GM12878 (cell line): ENCODE data around the gene MFSD11. TPM values are rescaled to one million over a fixed set of nuclear protein-coding genes. Genes with fewer than 3 reads are reported as not detected.

Experiments used
- ATAC-seq: fragments of 200-7000 bp; cut with Tn5 transposase; 3 replicates; pipeline ENCODE4 v1.9.1; 2020; ENCODE audit warnings: mild to moderate bottlenecking, moderate library complexity
- BruUV-seq: library from RNA; stranded (reverse); fragments of 400-500 nt; replicated peaks from 2 replicates; lab custom pipeline; 2021; lab: Mats Ljungman, UMichigan
- CTCF ChIA-PET: fragments of 300-600 bp; sonication (Branson Sonifier 250); formaldehyde crosslinking; extraction: SDS; loops from one replicate; lab custom pipeline; 2021; ENCODE audit warnings: inconsistent platforms; lab: Yijun Ruan, JAX
- POLR2A ChIA-PET: fragments of 350-600 bp; formaldehyde crosslinking; extraction: SDS; loops from one replicate; lab custom pipeline; 2021; ENCODE audit warnings: inconsistent platforms; lab: Charles Lee
- RAD21 ChIA-PET: fragments of 300-600 bp; sonication (Branson Sonifier 250); formaldehyde crosslinking; loops from one replicate; lab custom pipeline; 2023; ENCODE audit warnings: antibody characterized with exemption; ENCODE audit not compliant: unreplicated experiment; lab: Charles Lee
- SMC1A ChIA-PET: fragments of 300-600 bp; sonication (Branson Sonifier 250); formaldehyde crosslinking; loops from one replicate; lab custom pipeline; 2023; ENCODE audit not compliant: unreplicated experiment, uncharacterized antibody; lab: Charles Lee
- DNase-seq: peaks from one replicate; pipeline ENCODE4 v3.0.0-alpha.2; 2011; ENCODE audit warnings: low read depth, low spot score
- FAIRE-seq: peaks from 3 replicates; lab custom pipeline; 2011; peaks lifted over from hg19 to GRCh38; lab: Jason Lieb, UNC
- H2AFZ ChIP-seq: 2 replicates; pipeline ENCODE4 v1.6.0; 2011; ENCODE audit warnings: low read depth, low read length, control low read depth; ENCODE audit not compliant: control insufficient read depth
- H3K27ac ChIP-seq: 2 replicates; pipeline ENCODE4 v1.5.1; 2011; ENCODE audit warnings: control low read depth; ENCODE audit not compliant: control insufficient read depth, insufficient read depth
- H3K27me3 ChIP-seq, 2 experiments: replicated peaks in 1 of 2; 2 replicates each; pipeline versions ENCODE4 v1.6.0 to v1.6.1; 2011; ENCODE audit warnings: low read length in 1 of 2; ENCODE audit not compliant: control insufficient read depth in 2 of 2, insufficient read depth in 2 of 2
- H3K36me3 ChIP-seq, 2 experiments: 2 replicates each; pipeline ENCODE4 v1.5.1; 2011; ENCODE audit warnings: low read length in 1 of 2; ENCODE audit not compliant: control insufficient read depth in 2 of 2, insufficient read depth in 2 of 2
- H3K4me1 ChIP-seq: 2 replicates; pipeline ENCODE4 v1.6.1; 2011; ENCODE audit warnings: mild to moderate bottlenecking, low read length, moderate library complexity, mixed read lengths; ENCODE audit not compliant: control insufficient read depth, insufficient read depth
- H3K4me2 ChIP-seq: 2 replicates; pipeline ENCODE4 v1.6.0; 2011; ENCODE audit warnings: control low read depth; ENCODE audit not compliant: control insufficient read depth, insufficient read depth
- H3K4me3 ChIP-seq: fragments of 200-600 bp; sonication (generic); 2 replicates; pipeline ENCODE4 v1.5.1; 2016
- H3K79me2 ChIP-seq: 2 replicates; pipeline ENCODE4 v1.6.0; 2011; ENCODE audit warnings: low read length; ENCODE audit not compliant: control insufficient read depth, insufficient read depth
- H3K9ac ChIP-seq: 2 replicates; pipeline ENCODE4 v1.8.0; 2011; ENCODE audit warnings: low read length, control low read depth, mixed read lengths; ENCODE audit not compliant: control insufficient read depth, insufficient read depth
- H3K9me3 ChIP-seq: replicated peaks from 3 replicates; pipeline ENCODE4 v1.5.1; 2011; ENCODE audit warnings: mild to moderate bottlenecking, low read length; ENCODE audit not compliant: control insufficient read depth, insufficient read depth
- H4K20me1 ChIP-seq: 2 replicates; pipeline ENCODE4 v1.6.0; 2011; ENCODE audit not compliant: control insufficient read depth, insufficient read depth
- BCL11A ChIP-seq: IDR thresholded peaks from 2 replicates; pipeline ENCODE4 v1.6.1; 2011; ENCODE audit warnings: low read depth, low read length
- FOS ChIP-seq: IDR thresholded peaks from 3 replicates; pipeline ENCODE4 v1.6.1; 2011; ENCODE audit warnings: borderline replicate concordance; ENCODE audit not compliant: insufficient read length; ENCODE audit errors: extremely low read depth
- GATAD2B ChIP-seq: fragments of 450-650 bp; conservative IDR thresholded peaks from 2 replicates; pipeline ENCODE4 v1.6.1; 2017; ENCODE audit warnings: low read depth, mild to moderate bottlenecking, moderate library complexity
- MEF2B ChIP-seq: fragments of 450-650 bp; IDR thresholded peaks from 2 replicates; pipeline ENCODE4 v1.6.1; 2018; ENCODE audit warnings: mild to moderate bottlenecking, moderate library complexity; ENCODE audit not compliant: partially characterized antibody, poor library complexity, severe bottlenecking
- NFXL1 ChIP-seq: fragments of 450-650 bp; IDR thresholded peaks from 2 replicates; pipeline ENCODE4 v1.6.1; 2017; ENCODE audit warnings: antibody characterized with exemption, mild to moderate bottlenecking, borderline replicate concordance
- NFYA ChIP-seq: IDR thresholded peaks from 2 replicates; pipeline ENCODE4 v1.6.1; 2011; ENCODE audit warnings: low read depth, mild to moderate bottlenecking, low read length, improper control_type of control experiment, borderline replicate concordance
- POLR2AphosphoS2 ChIP-seq: IDR thresholded peaks from 2 replicates; pipeline ENCODE4 v1.6.1; 2011; ENCODE audit warnings: low read depth, mild to moderate bottlenecking, low read length, improper control_type of control experiment, moderate library complexity
- SMAD1 ChIP-seq: fragments of 450-650 bp; IDR thresholded peaks from 2 replicates; pipeline ENCODE4 v1.6.1; 2018; ENCODE audit warnings: mild to moderate bottlenecking, low read depth; ENCODE audit not compliant: partially characterized antibody
- SRF ChIP-seq, 2 experiments: IDR thresholded peaks; 2 replicates each; pipeline ENCODE4 v1.6.1; 2011; ENCODE audit warnings: low read depth in 2 of 2, low read length in 2 of 2, mild to moderate bottlenecking in 1 of 2, moderate library complexity in 1 of 2
- ZNF217 ChIP-seq: fragments of 450-650 bp; IDR thresholded peaks from 2 replicates; pipeline ENCODE4 v1.6.1; 2017; ENCODE audit warnings: antibody characterized with exemption, mild to moderate bottlenecking
- ZNF384 ChIP-seq: IDR thresholded peaks from 2 replicates; pipeline ENCODE4 v1.6.1; 2012; ENCODE audit warnings: low read depth, mild to moderate bottlenecking, low read length, improper control_type of control experiment, borderline replicate concordance
- ZNF622 ChIP-seq: fragments of 450-650 bp; IDR thresholded peaks from 2 replicates; pipeline ENCODE4 v1.6.1; 2017; ENCODE audit warnings: mild to moderate bottlenecking, inconsistent platforms
- WGBS: methylation state at CpG from one replicate; pipeline ENCODE4 v1.1.6; 2016; ENCODE audit warnings: low lambda C conversion rate; ENCODE audit not compliant: insufficient replicate concordance, insufficient coverage; ENCODE audit errors: missing lambda C conversion rate; 5-methylcytosine and 5-hydroxymethylcytosine counted together
- in situ Hi-C: fragments of 300-500 bp; cut with MboI; formaldehyde crosslinking; loops from 9 replicates; pipeline ENCODE4 v1.14.3; 2018; ENCODE audit warnings: mixed read lengths
- intact Hi-C: fragments of 100-400 bp; cut with micrococcal nuclease; formaldehyde crosslinking; loops from one replicate; pipeline ENCODE4 v1.14.2; 2022; ENCODE audit not compliant: unreplicated experiment
- polyA plus RNA-seq, 11 experiments: library from polyadenylated mRNA; depleted of rRNA in 4 of 11; unstranded in 6 of 11; stranded (reverse) in 5 of 11; fragments of >200 nt; fragmentation: Nextera tagmentation in 4 of 11; fragmentation: Illumina TruSeq in 1 of 11; extraction: Ambion mirVana in 4 of 11; extraction: Trizol in 1 of 11; gene quantifications; 1 replicate in 1 of 11; 2 replicates in 10 of 11; pipeline versions ENCODE4 v1.2.1 to v1.2.3, GENCODE V29; 2011 to 2016; ENCODE audit warnings: inconsistent platforms in 2 of 11, missing spikeins in 2 of 11, low read depth in 1 of 11
- total RNA-seq, 4 experiments: library from RNA; depleted of rRNA in 3 of 4; stranded (reverse); fragments of >200 nt in 3 of 4; fragmentation: Illumina TruSeq in 1 of 4; extraction: Trizol in 1 of 4; gene quantifications; 2 replicates each; pipeline versions ENCODE4 v1.2.1 to v1.2.3, GENCODE V29; 2013 to 2021
- TF ChIP-seq, protein P1 (sequence below): IDR thresholded peaks from 2 replicates; pipeline ENCODE4 v1.6.1; 2011; ENCODE audit warnings: low read depth, low read length, improper control_type of control experiment, borderline replicate concordance
- TF ChIP-seq, protein P2 (sequence below): fragments of 450-650 bp; IDR thresholded peaks from 2 replicates; pipeline ENCODE4 v1.6.1; 2017; ENCODE audit warnings: low read depth, mild to moderate bottlenecking, moderate library complexity
- TF ChIP-seq, protein P3 (sequence below): fragments of 450-650 bp; IDR thresholded peaks from 2 replicates; pipeline ENCODE4 v1.6.1; 2017; ENCODE audit warnings: mild to moderate bottlenecking, moderate library complexity

Gene MFSD11
- total and polyA plus RNA-seq, 10 of the 15 experiments (the other 5 are each of a cell fraction or from before 2014, with no cell fraction given): 11.0 to 19.4 (median 15.5) TPM

DNA sequence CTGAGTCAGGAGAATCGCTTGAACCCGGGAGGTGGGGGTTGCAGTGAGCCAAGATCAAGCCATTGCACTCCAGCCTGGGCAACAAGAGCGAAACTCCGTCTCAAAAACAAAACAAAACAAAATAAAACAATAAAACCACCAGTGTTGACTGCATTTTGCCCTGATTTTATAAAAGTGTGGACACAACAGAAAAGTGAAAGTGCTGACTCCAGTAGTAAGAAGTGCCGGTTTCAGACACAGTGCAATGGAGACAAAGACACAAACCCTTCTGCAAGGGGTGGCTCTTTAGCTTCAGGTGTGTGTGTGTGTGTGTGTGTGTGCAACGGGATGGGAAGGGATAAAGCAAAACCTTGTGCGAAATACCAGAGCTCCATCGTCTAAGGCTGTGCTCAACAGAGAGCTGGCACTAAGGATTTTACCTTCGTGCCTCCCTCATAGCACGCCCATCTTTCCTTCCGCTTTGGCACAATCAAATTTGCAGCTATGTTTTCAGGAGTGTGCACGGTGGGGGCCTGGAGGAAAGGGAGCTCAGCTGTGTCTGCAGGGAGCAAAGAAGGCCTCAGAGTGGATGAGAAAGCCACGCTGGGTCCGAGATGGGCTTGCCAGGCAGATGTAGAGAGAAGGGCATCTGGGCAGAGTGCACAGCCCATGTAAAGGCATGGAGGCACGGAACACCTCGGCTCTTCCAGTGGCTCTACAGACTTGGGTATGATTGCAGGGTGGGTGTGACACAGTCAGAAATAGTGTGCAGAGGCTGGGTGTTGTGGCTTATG is 42.7 kb upstream of the MFSD11 start:
- ChIA-PET SMC1A (interaction anchor here (1.8 kb wide), 1 partner anchor 14 kb away, joined by 9 read pairs; no protein-coding TSS in a partner anchor), CTCF (interaction anchor here (1.6 to 2.4 kb wide), 2 partner anchors 14 to 20 kb away, joined by 5 to 12 read pairs; no protein-coding TSS in a partner anchor), POLR2A (no interaction called here), RAD21 (no interaction called here)
- in situ Hi-C loops (no loop called here), intact Hi-C loops (loop anchor here (10.0 kb wide), 1 partner anchor 130 kb away; a partner anchor contains a TSS)
- H3K9me3 ChIP-seq: no peaks in the 10 kb centered on the region
- no peak for FAIRE-seq
- no peak overlapping the region for H2AFZ ChIP-seq
- peaks cover 22% of the 10 kb centered on the region for H3K4me1 ChIP-seq
- no peak for ATAC-seq
- DNase-seq: no peak
- WGBS: 78% methylated on average over 16 of the region's 16 CpGs
- H4K20me1 ChIP-seq: no peaks in the 10 kb centered on the region
- no peaks in the 10 kb centered on the region for H3K27me3 ChIP-seq
- BruUV-seq: no TSS peak
- H3K79me2 ChIP-seq: no peaks in the 10 kb centered on the region
- no peak overlapping the region for H3K4me3 ChIP-seq
- H3K4me2 ChIP-seq: no peak overlapping the region
- no peak overlapping the region for H3K9ac ChIP-seq
- no peak overlapping the region for H3K27ac ChIP-seq
- no peaks in the 10 kb centered on the region for H3K36me3 ChIP-seq
- TF ChIP-seq POLR2AphosphoS2 (no peak), FOS (no peak), NFXL1 (no peak), GATAD2B (no peak), SRF (IDR thresholded peaks at IDR 0.05; ENCODE audit: low read depth in 2 of 2, low read length in 2 of 2) (no peak), ZNF622 (no peak), SMAD1 (no peak), ZNF217 (no peak), MEF2B (no peak), NFYA (no peak), ZNF384 (no peak), BCL11A (no peak)
- TF ChIP-seq, protein P1, sequence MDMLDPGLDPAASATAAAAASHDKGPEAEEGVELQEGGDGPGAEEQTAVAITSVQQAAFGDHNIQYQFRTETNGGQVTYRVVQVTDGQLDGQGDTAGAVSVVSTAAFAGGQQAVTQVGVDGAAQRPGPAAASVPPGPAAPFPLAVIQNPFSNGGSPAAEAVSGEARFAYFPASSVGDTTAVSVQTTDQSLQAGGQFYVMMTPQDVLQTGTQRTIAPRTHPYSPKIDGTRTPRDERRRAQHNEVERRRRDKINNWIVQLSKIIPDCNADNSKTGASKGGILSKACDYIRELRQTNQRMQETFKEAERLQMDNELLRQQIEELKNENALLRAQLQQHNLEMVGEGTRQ: no peak
- TF ChIP-seq, protein P2, sequence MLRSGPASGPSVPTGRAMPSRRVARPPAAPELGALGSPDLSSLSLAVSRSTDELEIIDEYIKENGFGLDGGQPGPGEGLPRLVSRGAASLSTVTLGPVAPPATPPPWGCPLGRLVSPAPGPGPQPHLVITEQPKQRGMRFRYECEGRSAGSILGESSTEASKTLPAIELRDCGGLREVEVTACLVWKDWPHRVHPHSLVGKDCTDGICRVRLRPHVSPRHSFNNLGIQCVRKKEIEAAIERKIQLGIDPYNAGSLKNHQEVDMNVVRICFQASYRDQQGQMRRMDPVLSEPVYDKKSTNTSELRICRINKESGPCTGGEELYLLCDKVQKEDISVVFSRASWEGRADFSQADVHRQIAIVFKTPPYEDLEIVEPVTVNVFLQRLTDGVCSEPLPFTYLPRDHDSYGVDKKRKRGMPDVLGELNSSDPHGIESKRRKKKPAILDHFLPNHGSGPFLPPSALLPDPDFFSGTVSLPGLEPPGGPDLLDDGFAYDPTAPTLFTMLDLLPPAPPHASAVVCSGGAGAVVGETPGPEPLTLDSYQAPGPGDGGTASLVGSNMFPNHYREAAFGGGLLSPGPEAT: no peak
- TF ChIP-seq, protein P3, sequence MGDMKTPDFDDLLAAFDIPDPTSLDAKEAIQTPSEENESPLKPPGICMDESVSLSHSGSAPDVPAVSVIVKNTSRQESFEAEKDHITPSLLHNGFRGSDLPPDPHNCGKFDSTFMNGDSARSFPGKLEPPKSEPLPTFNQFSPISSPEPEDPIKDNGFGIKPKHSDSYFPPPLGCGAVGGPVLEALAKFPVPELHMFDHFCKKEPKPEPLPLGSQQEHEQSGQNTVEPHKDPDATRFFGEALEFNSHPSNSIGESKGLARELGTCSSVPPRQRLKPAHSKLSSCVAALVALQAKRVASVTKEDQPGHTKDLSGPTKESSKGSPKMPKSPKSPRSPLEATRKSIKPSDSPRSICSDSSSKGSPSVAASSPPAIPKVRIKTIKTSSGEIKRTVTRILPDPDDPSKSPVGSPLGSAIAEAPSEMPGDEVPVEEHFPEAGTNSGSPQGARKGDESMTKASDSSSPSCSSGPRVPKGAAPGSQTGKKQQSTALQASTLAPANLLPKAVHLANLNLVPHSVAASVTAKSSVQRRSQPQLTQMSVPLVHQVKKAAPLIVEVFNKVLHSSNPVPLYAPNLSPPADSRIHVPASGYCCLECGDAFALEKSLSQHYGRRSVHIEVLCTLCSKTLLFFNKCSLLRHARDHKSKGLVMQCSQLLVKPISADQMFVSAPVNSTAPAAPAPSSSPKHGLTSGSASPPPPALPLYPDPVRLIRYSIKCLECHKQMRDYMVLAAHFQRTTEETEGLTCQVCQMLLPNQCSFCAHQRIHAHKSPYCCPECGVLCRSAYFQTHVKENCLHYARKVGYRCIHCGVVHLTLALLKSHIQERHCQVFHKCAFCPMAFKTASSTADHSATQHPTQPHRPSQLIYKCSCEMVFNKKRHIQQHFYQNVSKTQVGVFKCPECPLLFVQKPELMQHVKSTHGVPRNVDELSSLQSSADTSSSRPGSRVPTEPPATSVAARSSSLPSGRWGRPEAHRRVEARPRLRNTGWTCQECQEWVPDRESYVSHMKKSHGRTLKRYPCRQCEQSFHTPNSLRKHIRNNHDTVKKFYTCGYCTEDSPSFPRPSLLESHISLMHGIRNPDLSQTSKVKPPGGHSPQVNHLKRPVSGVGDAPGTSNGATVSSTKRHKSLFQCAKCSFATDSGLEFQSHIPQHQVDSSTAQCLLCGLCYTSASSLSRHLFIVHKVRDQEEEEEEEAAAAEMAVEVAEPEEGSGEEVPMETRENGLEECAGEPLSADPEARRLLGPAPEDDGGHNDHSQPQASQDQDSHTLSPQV: no peak
